K562 (cell line): ENCODE measurements around the gene TNFRSF18. TPM values are rescaled to one million over a fixed set of nuclear protein-coding genes. Genes with fewer than 3 reads are reported as not detected.
A peak's percentile ranks its signal among the peaks of the same experiment; 100 is the strongest.

Source experiments
- BCLAF1 ChIP-seq, 2 experiments: fragments of 450-650 bp in 1 of 2; IDR thresholded peaks; 2 replicates each; pipeline ENCODE4 v1.6.1; 2011 to 2017; ENCODE audit warnings: low read depth in 2 of 2, antibody characterized with exemption in 1 of 2, borderline replicate concordance in 1 of 2, low read length in 1 of 2, mild to moderate bottlenecking in 1 of 2, mixed read lengths in 1 of 2; ENCODE audit not compliant: control insufficient read depth in 1 of 2
- BCOR ChIP-seq: fragments of 450-650 bp; IDR thresholded peaks from 2 replicates; pipeline ENCODE4 v1.6.1; 2016
- BDP1 ChIP-seq: IDR thresholded peaks from 3 replicates; pipeline ENCODE4 v1.6.1; 2011; ENCODE audit not compliant: insufficient read length, insufficient read depth
- BRF2 ChIP-seq: IDR thresholded peaks from 3 replicates; pipeline ENCODE4 v1.6.1; 2011; ENCODE audit warnings: borderline replicate concordance, mild to moderate bottlenecking; ENCODE audit not compliant: insufficient read length, insufficient read depth
- CBX2 ChIP-seq: fragments of 200-600 bp; sonication (generic); IDR thresholded peaks from one replicate; pipeline ENCODE4 v1.6.1; 2012; ENCODE audit warnings: mild to moderate bottlenecking, low read length, inconsistent platforms; ENCODE audit not compliant: insufficient read depth, poor library complexity, severe bottlenecking
- CBX3 ChIP-seq, 2 experiments: IDR thresholded peaks; 1 replicate in 1 of 2; 2 replicates in 1 of 2; pipeline ENCODE4 v1.6.1; 2012; ENCODE audit warnings: inconsistent platforms in 2 of 2, low read length in 2 of 2, borderline replicate concordance in 1 of 2, control low read depth in 1 of 2
- CC2D1A ChIP-seq: fragments of 450-650 bp; IDR thresholded peaks from 2 replicates; pipeline ENCODE4 v1.6.1; 2017; ENCODE audit warnings: mild to moderate bottlenecking
- CCAR2 ChIP-seq: fragments of 200-400 bp; formaldehyde crosslinking; IDR thresholded peaks from 2 replicates; pipeline ENCODE4 v1.6.1; 2017; ENCODE audit warnings: mild to moderate bottlenecking, low read depth, low read length
- FOXJ3 ChIP-seq: sonication (generic); formaldehyde crosslinking; IDR thresholded peaks from 2 replicates; pipeline ENCODE4 v1.4.0; 2020; ENCODE audit warnings: mild to moderate bottlenecking, missing genetic modification reagents
- FUS ChIP-seq: fragments of 200-400 bp; formaldehyde crosslinking; optimal IDR thresholded peaks from 2 replicates; pipeline ENCODE3; 2017; ENCODE audit warnings: low read depth, low read length
- GTF2A2 ChIP-seq: IDR thresholded peaks from 2 replicates; pipeline ENCODE4 v1.6.1; 2016; ENCODE audit warnings: mild to moderate bottlenecking, missing genetic modification characterization, missing compliant biosample characterization
- HLTF ChIP-seq: fragments of 450-650 bp; IDR thresholded peaks from 2 replicates; pipeline ENCODE4 v1.6.1; 2016
- KDM1A ChIP-seq, 2 experiments: fragments of 450-650 bp; IDR thresholded peaks; 2 replicates each; pipeline ENCODE4 v1.6.1; 2016; ENCODE audit warnings: mild to moderate bottlenecking in 2 of 2
- LCOR ChIP-seq: sonication (generic); formaldehyde crosslinking; IDR thresholded peaks from 2 replicates; pipeline ENCODE4 v1.8.0; 2022; ENCODE audit warnings: mild to moderate bottlenecking, missing genetic modification reagents
- PURB ChIP-seq: sonication (generic); formaldehyde crosslinking; IDR thresholded peaks from 2 replicates; pipeline ENCODE4 v1.9.0; 2021; ENCODE audit warnings: low read depth, mild to moderate bottlenecking, missing genetic modification reagents
- TAF15 ChIP-seq: fragments of 200-400 bp; formaldehyde crosslinking; IDR thresholded peaks from 2 replicates; pipeline ENCODE4 v1.6.1; 2017; ENCODE audit warnings: mild to moderate bottlenecking, low read depth, low read length, moderate library complexity
- TRIM28 ChIP-seq: fragments of 450-650 bp; IDR thresholded peaks from 2 replicates; pipeline ENCODE4 v1.6.1; 2017
- U2AF1 ChIP-seq: fragments of 200-400 bp; formaldehyde crosslinking; optimal IDR thresholded peaks from 2 replicates; pipeline ENCODE3; 2017; ENCODE audit warnings: mild to moderate bottlenecking, low read depth, low read length, moderate library complexity
- polyA plus RNA-seq, 8 experiments: library from polyadenylated mRNA; depleted of rRNA in 4 of 8; stranded (reverse) in 5 of 8; unstranded in 3 of 8; fragments of >200 nt; fragmentation: Nextera tagmentation in 2 of 8; fragmentation: Illumina TruSeq in 1 of 8; extraction: Ambion mirVana in 2 of 8; extraction: Trizol in 1 of 8; gene quantifications; 2 replicates each; pipeline versions ENCODE4 v1.2.1 to v1.2.3, GENCODE V29; 2011 to 2014; ENCODE audit warnings: inconsistent platforms in 1 of 8, missing spikeins in 1 of 8
- total RNA-seq, 7 experiments: library from RNA; depleted of rRNA in 6 of 7; stranded (reverse); fragments of >200 nt in 6 of 7; fragmentation: Illumina TruSeq in 2 of 7; extraction: Trizol in 2 of 7; gene quantifications; 2 replicates each; pipeline versions ENCODE4 v1.2.1 to v1.2.3, GENCODE V29; 2011 to 2021; ENCODE audit warnings: low replicate concordance in 1 of 7
- TF ChIP-seq, protein P1 (sequence below): fragments of 250-450 bp; sonication (Bioruptor Pico); IDR thresholded peaks from 2 replicates; pipeline ENCODE4 v1.8.0; 2022; ENCODE audit warnings: moderate library complexity, mild to moderate bottlenecking, inconsistent platforms
- TF ChIP-seq, protein P2 (sequence below): fragments of 250-450 bp; sonication (Bioruptor Pico); IDR thresholded peaks from 2 replicates; pipeline ENCODE4 v1.5.1; 2021; ENCODE audit warnings: mild to moderate bottlenecking
- TF ChIP-seq, protein P3 (sequence below): IDR thresholded peaks from 2 replicates; pipeline ENCODE4 v1.6.1; 2016; ENCODE audit warnings: missing genetic modification characterization, missing compliant biosample characterization

Gene TNFRSF18
- total and polyA plus RNA-seq, 9 of the 15 experiments (the other 6 are each of a cell fraction or from before 2014, with no cell fraction given): 0.24 to 0.27 TPM; not detected in 7

DNA sequence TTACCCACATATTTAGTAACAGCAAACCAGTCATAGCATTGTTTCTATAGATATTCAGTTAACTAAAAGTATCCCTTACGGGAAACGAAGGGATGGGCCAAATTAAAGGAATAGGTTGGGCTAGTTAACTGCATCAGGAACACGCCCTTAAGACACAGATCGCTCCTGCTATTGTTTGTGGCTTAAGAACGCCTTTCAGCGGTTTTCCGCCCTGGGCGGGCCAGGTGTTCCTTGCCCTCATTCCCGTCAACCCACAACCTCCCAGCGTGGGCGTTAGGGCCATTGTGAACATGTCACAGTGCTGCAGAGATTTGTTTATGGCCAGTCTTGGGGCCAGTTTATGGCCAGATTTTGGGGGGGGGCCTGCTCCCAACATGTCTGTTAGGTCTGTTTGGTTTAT lies 14.7 kb downstream of the TNFRSF18 start (continued):
- TF ChIP-seq BCLAF1 (IDR thresholded peaks at IDR 0.05; ENCODE audit: borderline replicate concordance in 1 of 2, control insufficient read depth in 1 of 2, low read depth in 2 of 2, low read length in 1 of 2) (no peak), TRIM28 (0 out of 2 replicates have a peak, but pooled peaks have one; percentile 31), CBX3 (IDR thresholded peaks at IDR 0.05; ENCODE audit: borderline replicate concordance in 1 of 2, low read length in 2 of 2) (peak in 1 of 2 experiments; percentile 72; a peak in 1 of 3 replicates), LCOR (CRISPR knock-in tag) (no peak), KDM1A (IDR thresholded peaks at IDR 0.05) (peak in 1 of 2 experiments; percentile 23; a peak in 1 of 4 replicates), FUS (no peak), GTF2A2 (tag) (no peak), BCOR (no peak), BRF2 (no peak), BDP1 (no peak), CC2D1A (no peak), TAF15 (no peak), U2AF1 (no peak), CCAR2 (no peak), PURB (CRISPR knock-in tag) (no peak), CBX2 (no peak), FOXJ3 (CRISPR knock-in tag) (no peak), HLTF (no peak)
- TF ChIP-seq, protein P1, sequence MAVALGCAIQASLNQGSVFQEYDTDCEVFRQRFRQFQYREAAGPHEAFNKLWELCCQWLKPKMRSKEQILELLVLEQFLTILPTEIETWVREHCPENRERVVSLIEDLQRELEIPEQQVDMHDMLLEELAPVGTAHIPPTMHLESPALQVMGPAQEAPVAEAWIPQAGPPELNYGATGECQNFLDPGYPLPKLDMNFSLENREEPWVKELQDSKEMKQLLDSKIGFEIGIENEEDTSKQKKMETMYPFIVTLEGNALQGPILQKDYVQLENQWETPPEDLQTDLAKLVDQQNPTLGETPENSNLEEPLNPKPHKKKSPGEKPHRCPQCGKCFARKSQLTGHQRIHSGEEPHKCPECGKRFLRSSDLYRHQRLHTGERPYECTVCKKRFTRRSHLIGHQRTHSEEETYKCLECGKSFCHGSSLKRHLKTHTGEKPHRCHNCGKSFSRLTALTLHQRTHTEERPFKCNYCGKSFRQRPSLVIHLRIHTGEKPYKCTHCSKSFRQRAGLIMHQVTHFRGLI (CRISPR knock-in tag): no peak
- TF ChIP-seq, protein P2, sequence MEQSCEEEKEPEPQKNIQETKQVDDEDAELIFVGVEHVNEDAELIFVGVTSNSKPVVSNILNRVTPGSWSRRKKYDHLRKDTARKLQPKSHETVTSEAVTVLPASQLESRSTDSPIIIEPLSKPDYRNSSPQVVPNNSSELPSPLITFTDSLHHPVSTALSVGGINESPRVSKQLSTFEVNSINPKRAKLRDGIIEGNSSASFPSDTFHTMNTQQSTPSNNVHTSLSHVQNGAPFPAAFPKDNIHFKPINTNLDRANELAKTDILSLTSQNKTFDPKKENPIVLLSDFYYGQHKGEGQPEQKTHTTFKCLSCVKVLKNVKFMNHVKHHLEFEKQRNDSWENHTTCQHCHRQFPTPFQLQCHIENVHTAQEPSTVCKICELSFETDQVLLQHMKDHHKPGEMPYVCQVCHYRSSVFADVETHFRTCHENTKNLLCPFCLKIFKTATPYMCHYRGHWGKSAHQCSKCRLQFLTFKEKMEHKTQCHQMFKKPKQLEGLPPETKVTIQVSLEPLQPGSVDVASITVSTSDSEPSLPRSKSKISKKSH: no peak
- TF ChIP-seq, protein P3, sequence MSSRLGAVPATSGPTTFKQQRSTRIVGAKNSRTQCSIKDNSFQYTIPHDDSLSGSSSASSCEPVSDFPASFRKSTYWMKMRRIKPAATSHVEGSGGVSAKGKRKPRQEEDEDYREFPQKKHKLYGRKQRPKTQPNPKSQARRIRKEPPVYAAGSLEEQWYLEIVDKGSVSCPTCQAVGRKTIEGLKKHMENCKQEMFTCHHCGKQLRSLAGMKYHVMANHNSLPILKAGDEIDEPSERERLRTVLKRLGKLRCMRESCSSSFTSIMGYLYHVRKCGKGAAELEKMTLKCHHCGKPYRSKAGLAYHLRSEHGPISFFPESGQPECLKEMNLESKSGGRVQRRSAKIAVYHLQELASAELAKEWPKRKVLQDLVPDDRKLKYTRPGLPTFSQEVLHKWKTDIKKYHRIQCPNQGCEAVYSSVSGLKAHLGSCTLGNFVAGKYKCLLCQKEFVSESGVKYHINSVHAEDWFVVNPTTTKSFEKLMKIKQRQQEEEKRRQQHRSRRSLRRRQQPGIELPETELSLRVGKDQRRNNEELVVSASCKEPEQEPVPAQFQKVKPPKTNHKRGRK (tag): no peak
